ENCODE results near the gene LIME1.
A peak's percentile ranks its signal among the peaks of the same experiment; 100 is the strongest.

LIME1 gene

GRCh38 chr20:63701329-63702035 is 35.0 kb upstream of the LIME1 start:
- H3K27ac Mint-ChIP-seq: no peak overlapping the region
- no peak overlapping the region for H3K4me3 Mint-ChIP-seq
- H3K9me3 Mint-ChIP-seq: no peaks in the 10 kb centered on the region
- H3K27me3 Mint-ChIP-seq: peaks cover 3% of the 10 kb centered on the region
- peaks cover 42% of the 10 kb centered on the region for H3K4me1 Mint-ChIP-seq (ENCODE audit: low read depth)
- intact Hi-C loops (cut with micrococcal nuclease): no loop called here
- peaks cover 82% of the 10 kb centered on the region for H3K36me3 Mint-ChIP-seq (ENCODE audit: low read depth)

GRCh38 chr20:63702036-63702665 is 34.3 kb upstream of the LIME1 start:
- Mint-ChIP-seq H3K9me3 (no peaks in the 10 kb centered on the region), H3K4me1 (ENCODE audit: low read depth) (peaks cover 42% of the 10 kb centered on the region), H3K27me3 (peaks cover 2% of the 10 kb centered on the region), H3K36me3 (ENCODE audit: low read depth) (peaks cover 84% of the 10 kb centered on the region), H3K27ac (no peak overlapping the region), H3K4me3 (no peak overlapping the region)
- intact Hi-C loops (cut with micrococcal nuclease): no loop called here

- H3K36me3 Mint-ChIP-seq (ENCODE audit: low read depth): peaks cover 84% of the 10 kb centered on the region
- peaks cover 36% of the 10 kb centered on the region for H3K4me1 Mint-ChIP-seq (ENCODE audit: low read depth)
- H3K27ac Mint-ChIP-seq: no peak overlapping the region
- no peaks in the 10 kb centered on the region for H3K27me3 Mint-ChIP-seq
- intact Hi-C loops (cut with micrococcal nuclease): no loop called here
- no peak overlapping the region for H3K4me3 Mint-ChIP-seq
- no peaks in the 10 kb centered on the region for H3K9me3 Mint-ChIP-seq
Observed at GRCh38 chr20:63702751-63703470, 33.6 kb upstream of the LIME1 start.

- Mint-ChIP-seq H3K4me3 (no peak overlapping the region), H3K9me3 (no peaks in the 10 kb centered on the region), H3K36me3 (ENCODE audit: low read depth) (peaks cover 84% of the 10 kb centered on the region), H3K27ac (no peak overlapping the region), H3K4me1 (ENCODE audit: low read depth) (peaks cover 34% of the 10 kb centered on the region), H3K27me3 (no peaks in the 10 kb centered on the region)
- intact Hi-C loops (cut with micrococcal nuclease): no loop called here
Observed at GRCh38 chr20:63703471-63703975, 32.9 kb upstream of the LIME1 start.

- H3K27ac Mint-ChIP-seq: no peak overlapping the region
Observed at GRCh38 chr20:63703976-63704748, 32.3 kb upstream of the LIME1 start.

GRCh38 chr20:63704749-63705117 is 31.7 kb upstream of the LIME1 start:
- intact Hi-C loops (cut with micrococcal nuclease): no loop called here
- peaks cover 36% of the 10 kb centered on the region for H3K4me1 Mint-ChIP-seq (ENCODE audit: low read depth)
- no peak overlapping the region for H3K4me3 Mint-ChIP-seq
- H3K27ac Mint-ChIP-seq: no peak overlapping the region
- H3K9me3 Mint-ChIP-seq: no peaks in the 10 kb centered on the region
- peaks cover 85% of the 10 kb centered on the region for H3K36me3 Mint-ChIP-seq (ENCODE audit: low read depth)
- H3K27me3 Mint-ChIP-seq: no peaks in the 10 kb centered on the region

More at GRCh38 chr20:63703976-63704748, 32.3 kb upstream of the LIME1 start:
- Mint-ChIP-seq H3K36me3 (ENCODE audit: low read depth) (peaks cover 85% of the 10 kb centered on the region), H3K4me3 (no peak overlapping the region), H3K4me1 (ENCODE audit: low read depth) (peaks cover 36% of the 10 kb centered on the region), H3K27me3 (no peaks in the 10 kb centered on the region), H3K9me3 (no peaks in the 10 kb centered on the region)
- intact Hi-C loops (cut with micrococcal nuclease): no loop called here

DNA sequence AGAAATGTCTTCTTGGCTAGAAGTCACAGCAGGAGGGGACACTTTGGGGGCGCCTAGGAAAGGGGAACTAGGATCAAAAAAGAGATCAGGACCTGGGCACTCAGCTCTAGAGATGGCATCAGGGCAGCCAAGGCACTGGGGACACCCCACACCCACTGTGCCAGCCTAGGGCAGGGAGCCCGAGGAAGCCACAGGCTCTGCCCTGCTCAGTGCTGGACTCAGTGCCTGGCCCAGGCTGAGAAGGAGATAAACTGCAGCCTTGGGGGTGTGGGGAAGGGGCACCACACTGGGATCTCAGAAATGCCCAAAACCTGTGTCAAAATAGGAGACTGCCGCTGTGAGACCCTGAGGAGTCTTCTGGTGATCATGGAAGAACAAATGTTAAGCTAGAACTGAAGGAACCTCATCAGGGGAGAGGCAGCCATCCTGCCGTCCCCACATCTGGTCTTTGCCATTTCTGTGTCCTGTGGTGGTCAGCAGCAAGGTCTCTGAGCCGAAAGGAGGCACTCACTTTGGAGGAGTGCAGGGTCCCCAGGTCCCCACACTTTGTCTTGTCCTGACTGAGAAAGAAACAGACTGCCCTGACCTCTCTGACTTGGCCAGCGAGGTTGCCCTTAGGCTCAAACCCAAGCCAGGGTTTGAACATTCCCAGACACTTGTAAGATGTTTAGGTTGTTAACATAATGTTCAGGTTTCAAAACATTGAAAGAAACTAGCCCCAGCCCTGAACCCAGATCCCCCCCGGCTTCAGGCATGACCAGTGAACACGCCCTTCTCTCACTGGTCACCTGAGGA is 31.0 kb upstream of the LIME1 start:
- Mint-ChIP-seq H3K27me3 (no peaks in the 10 kb centered on the region), H3K9me3 (no peaks in the 10 kb centered on the region), H3K4me3 (no peak overlapping the region), H3K36me3 (ENCODE audit: low read depth) (peaks cover 85% of the 10 kb centered on the region), H3K4me1 (ENCODE audit: low read depth) (peaks cover 40% of the 10 kb centered on the region), H3K27ac (no peak overlapping the region)
- intact Hi-C loops (cut with micrococcal nuclease): no loop called here

DNA sequence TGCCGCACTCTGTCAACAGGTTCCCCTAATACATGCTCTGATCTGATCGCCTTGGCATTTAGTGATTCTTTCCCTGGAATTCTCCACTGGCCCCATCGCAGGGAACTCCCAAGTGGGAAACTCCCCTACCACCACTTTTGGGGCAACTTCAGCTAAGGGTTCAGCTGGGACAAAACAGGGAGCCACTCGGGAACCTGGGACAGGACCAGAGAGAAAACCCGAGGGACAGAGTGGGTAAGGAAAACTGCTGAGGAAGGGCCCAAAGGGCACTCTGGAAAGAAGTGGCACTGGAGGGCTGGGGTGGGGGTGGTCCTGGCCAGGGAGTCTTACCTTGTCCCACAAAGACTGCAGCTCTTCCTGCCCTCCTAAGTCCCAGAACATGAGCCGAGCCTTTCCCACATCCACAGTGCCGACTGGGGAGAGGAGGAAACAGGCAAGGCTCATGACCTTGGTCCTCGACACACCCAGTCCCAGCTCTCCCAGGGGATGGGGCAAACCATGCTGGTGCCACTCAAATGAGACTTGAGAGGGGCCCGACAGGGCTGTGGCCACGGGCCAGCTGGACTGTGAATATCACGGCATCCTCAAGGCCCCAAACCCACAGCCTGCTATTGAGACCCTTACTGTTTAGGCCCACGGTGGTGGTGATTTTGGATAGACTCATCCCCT is 30.3 kb upstream of the LIME1 start:
- Mint-ChIP-seq H3K36me3 (ENCODE audit: low read depth) (peaks cover 88% of the 10 kb centered on the region), H3K4me1 (ENCODE audit: low read depth) (peaks cover 48% of the 10 kb centered on the region), H3K27ac (peak overlapping the region; percentile 85), H3K27me3 (no peaks in the 10 kb centered on the region), H3K9me3 (no peaks in the 10 kb centered on the region), H3K4me3 (peak overlapping the region; percentile 82)
- intact Hi-C loops (cut with micrococcal nuclease): no loop called here

DNA sequence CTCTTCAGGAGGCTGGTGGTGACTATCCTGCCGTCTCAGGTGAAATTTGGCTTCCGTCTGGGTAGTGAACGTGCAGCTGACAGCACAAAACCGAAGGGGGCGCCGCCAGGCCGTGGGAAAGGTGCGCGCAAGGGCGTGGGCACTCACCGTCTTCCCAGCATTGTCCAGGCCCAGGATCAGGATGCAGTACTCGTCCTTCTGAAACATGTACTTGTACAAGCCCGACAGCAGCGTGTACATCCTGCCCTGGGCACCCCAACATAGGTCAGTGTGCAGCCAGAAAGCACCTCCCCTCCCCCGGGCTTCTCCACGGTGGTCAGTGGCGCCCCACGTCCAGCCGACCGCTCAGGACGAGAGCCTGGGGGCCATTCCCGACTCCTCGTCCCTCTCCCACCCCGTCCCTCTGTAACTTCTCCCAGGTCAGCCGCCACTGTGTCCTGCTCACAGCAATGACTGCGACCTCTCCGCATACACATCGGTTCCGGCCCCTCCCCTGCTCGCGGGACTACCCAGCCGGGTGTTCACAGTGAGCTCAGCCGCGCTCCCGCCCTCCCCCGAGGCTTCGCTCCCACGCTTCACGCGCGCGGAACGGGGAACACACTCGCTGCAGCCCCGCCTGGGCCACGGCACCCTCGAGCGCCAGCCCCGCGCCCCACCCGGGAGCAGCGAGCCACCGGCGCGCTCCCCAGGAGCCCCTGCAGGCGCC is 29.5 kb upstream of the LIME1 start:
- Mint-ChIP-seq H3K4me1 (ENCODE audit: low read depth) (peaks cover 51% of the 10 kb centered on the region), H3K27me3 (no peaks in the 10 kb centered on the region), H3K27ac (peak overlapping the region; percentile 85), H3K36me3 (ENCODE audit: low read depth) (peaks cover 94% of the 10 kb centered on the region), H3K9me3 (peaks cover 1% of the 10 kb centered on the region), H3K4me3 (peak overlapping the region; percentile 82)
- intact Hi-C loops (cut with micrococcal nuclease): no loop called here

DNA sequence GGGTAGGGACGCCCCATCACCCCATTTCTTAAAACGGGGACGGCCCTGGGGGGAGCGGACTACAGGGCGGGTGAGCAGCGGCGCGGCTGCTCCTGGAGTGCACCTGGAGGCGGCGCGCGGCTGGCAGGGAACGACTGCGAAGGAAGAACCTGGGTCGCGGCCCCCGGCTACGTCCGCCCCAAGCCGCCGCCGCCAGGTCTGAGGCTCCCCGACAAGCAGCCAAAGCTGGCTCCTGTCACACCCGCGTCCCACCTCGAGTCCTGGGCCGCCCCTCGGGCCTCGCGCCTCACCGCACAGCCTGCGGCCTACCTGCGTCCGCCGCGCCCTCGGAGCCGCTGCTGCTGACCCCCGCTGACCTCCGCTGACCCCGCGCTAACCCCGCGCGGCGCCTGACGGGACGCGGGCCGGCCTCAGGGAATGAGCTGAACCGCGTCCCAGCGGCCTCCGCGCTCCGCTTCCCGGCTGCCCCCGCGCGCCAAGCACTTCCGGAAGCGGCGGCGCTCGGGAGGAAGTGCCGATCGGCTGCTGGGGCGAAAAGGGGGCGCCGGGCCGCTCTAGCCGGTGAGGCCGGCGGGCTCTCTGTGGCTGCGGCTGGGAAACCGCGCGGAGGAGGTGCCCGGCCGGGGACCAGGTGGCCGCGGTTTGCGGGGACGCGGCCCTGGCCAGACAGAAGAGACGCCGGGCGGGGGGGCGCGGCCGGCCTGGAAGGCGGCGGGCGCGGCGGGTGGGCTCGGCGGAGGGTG is 28.7 kb upstream of the LIME1 start, which contains the start of the genes ARFRP1 and ZGPAT:
Gene ARFRP1, minus strand, starts transcription at position 419 of the 743 bp plus-strand sequence. CDS start 885 bp downstream, outside the sequence.
Gene ZGPAT, plus strand, starts transcription at position 482 of the 743 bp plus-strand sequence. CDS start 542 bp downstream, outside the sequence.
- Mint-ChIP-seq H3K27me3 (no peaks in the 10 kb centered on the region), H3K4me3 (peak within 1 kb of the TSS; percentile 82), H3K4me1 (ENCODE audit: low read depth) (peaks cover 58% of the 10 kb centered on the region), H3K27ac (peak within 1 kb of the TSS; percentile 85), H3K9me3 (peaks cover 7% of the 10 kb centered on the region), H3K36me3 (ENCODE audit: low read depth) (peaks cover 94% of the 10 kb centered on the region)
- intact Hi-C loops (cut with micrococcal nuclease): no loop called here

GRCh38 chr20:63708301-63709148 is 27.9 kb upstream of the LIME1 start:
- H3K9me3 Mint-ChIP-seq: peaks cover 7% of the 10 kb centered on the region
- H3K27ac Mint-ChIP-seq: peak overlapping the region; percentile 85
- intact Hi-C loops (cut with micrococcal nuclease): no loop called here
- H3K36me3 Mint-ChIP-seq (ENCODE audit: low read depth): peaks cover 100% of the 10 kb centered on the region
- no peaks in the 10 kb centered on the region for H3K27me3 Mint-ChIP-seq
- peaks cover 58% of the 10 kb centered on the region for H3K4me1 Mint-ChIP-seq (ENCODE audit: low read depth)
- peak overlapping the region; percentile 82 for H3K4me3 Mint-ChIP-seq
